DMS114 treated with DMSO at 0.1 percent for 48 hours (cell line): ENCODE data around the gene MAN2C1.
"Not testable (repeated sequence)": the region's sequence is repeated elsewhere in the genome, so short reads cannot be mapped to it uniquely, and the experiment has no call there.

ENCODE experiments used
- DNase-seq: peaks from one replicate; lab custom pipeline; 2025; ENCODE audit not compliant: unreplicated experiment; lab: John Stamatoyannopoulos, UW

Gene MAN2C1

GRCh38 chr15:75361361-75361988 is 6.9 kb downstream of the MAN2C1 start:
- DNase-seq = no peak

GRCh38 chr15:75360856-75361255 is 7.6 kb downstream of the MAN2C1 start:
- no peak for DNase-seq

- DNase-seq = no peak
Measured at GRCh38 chr15:75360391-75360790, 8.0 kb downstream of the MAN2C1 start.

GRCh38 chr15:75359537-75360250 is 8.7 kb downstream of the MAN2C1 start:
- DNase-seq = no peak

- DNase-seq = no peak
Measured at GRCh38 chr15:75358771-75359536, 9.5 kb downstream of the MAN2C1 start.

- no peak for DNase-seq
Measured at GRCh38 chr15:75357976-75358673, 10.3 kb downstream of the MAN2C1 start.

- no peak for DNase-seq
Measured at GRCh38 chr15:75356517-75356916, 11.9 kb downstream of the MAN2C1 start.

GRCh38 chr15:75356006-75356405 is 12.4 kb downstream of the MAN2C1 start:
- no peak for DNase-seq

- DNase-seq = no peak
Measured at GRCh38 chr15:75355369-75355768, 13.0 kb downstream of the MAN2C1 start.

GRCh38 chr15:75354454-75354853 is 14.0 kb downstream of the MAN2C1 start:
- no peak for DNase-seq

GRCh38 chr15:75353604-75354003 is 14.8 kb downstream of the MAN2C1 start:
- no peak for DNase-seq

- no peak for DNase-seq
Measured at GRCh38 chr15:75352186-75353080, 16.0 kb downstream of the MAN2C1 start.

GRCh38 chr15:75350601-75351361 is 17.6 kb downstream of the MAN2C1 start:
- DNase-seq = no peak

- no peak for DNase-seq
Measured at GRCh38 chr15:75349851-75350588, 18.4 kb downstream of the MAN2C1 start.

GRCh38 chr15:75349351-75349669 is 19.1 kb downstream of the MAN2C1 start:
- DNase-seq = not testable (repeated sequence)

- DNase-seq = no peak
Measured at GRCh38 chr15:75348562-75349350, 19.7 kb downstream of the MAN2C1 start.

- DNase-seq = no peak
Measured at GRCh38 chr15:75348034-75348561, 20.3 kb downstream of the MAN2C1 start.
